Thyroid gland (tissue), 4 donors: ENCODE measurements around the gene DOCK6.

Source experiments
- POLR2A ChIP-seq, 2 donors: fragments of 450-650 bp; IDR thresholded peaks; one replicate each; pipeline ENCODE4 v1.6.1; 2017; ENCODE audit warnings: antibody characterized with exemption in 2 of 2, mild to moderate bottlenecking in 2 of 2, moderate library complexity in 1 of 2
- TF ChIP-seq, protein P1 (sequence below), 6 experiments: fragments of 200-600 bp in 3 of 6; fragments of 450-650 bp in 3 of 6; sonication (generic) in 3 of 6; IDR thresholded peaks; one replicate each; pipeline ENCODE4 v1.5.1; 2016 to 2019; ENCODE audit warnings: antibody characterized with exemption in 6 of 6, mild to moderate bottlenecking in 2 of 6, inconsistent platforms in 1 of 6, moderate library complexity in 1 of 6

- TF ChIP-seq, protein P1, sequence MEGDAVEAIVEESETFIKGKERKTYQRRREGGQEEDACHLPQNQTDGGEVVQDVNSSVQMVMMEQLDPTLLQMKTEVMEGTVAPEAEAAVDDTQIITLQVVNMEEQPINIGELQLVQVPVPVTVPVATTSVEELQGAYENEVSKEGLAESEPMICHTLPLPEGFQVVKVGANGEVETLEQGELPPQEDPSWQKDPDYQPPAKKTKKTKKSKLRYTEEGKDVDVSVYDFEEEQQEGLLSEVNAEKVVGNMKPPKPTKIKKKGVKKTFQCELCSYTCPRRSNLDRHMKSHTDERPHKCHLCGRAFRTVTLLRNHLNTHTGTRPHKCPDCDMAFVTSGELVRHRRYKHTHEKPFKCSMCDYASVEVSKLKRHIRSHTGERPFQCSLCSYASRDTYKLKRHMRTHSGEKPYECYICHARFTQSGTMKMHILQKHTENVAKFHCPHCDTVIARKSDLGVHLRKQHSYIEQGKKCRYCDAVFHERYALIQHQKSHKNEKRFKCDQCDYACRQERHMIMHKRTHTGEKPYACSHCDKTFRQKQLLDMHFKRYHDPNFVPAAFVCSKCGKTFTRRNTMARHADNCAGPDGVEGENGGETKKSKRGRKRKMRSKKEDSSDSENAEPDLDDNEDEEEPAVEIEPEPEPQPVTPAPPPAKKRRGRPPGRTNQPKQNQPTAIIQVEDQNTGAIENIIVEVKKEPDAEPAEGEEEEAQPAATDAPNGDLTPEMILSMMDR (IDR thresholded peaks at IDR 0.05), result no peak
- no peak for TF ChIP-seq POLR2A (IDR thresholded peaks at IDR 0.05)
Measured at GRCh38 chr19:11232555-11232954, 29.8 kb downstream of the DOCK6 start.
